Measurements from ENCODE around the gene MKI67. TPM values are rescaled to one million over a fixed set of nuclear protein-coding genes. Genes with fewer than 3 reads are reported as not detected.

The MKI67 gene
- total RNA-seq, 2 experiments from 2014 or later = 333 to 418 TPM

- Mint-ChIP-seq H3K27me3 (no peaks in the 10 kb centered on the region), H3K27ac (no peak overlapping the region), H3K9me3 (ENCODE audit: low read depth) (no peaks in the 10 kb centered on the region), H3K4me3 (no peak overlapping the region), H3K4me1 (peaks cover 7% of the 10 kb centered on the region), H3K36me3 (peaks cover 63% of the 10 kb centered on the region)
- DNase-seq (no peak), ATAC-seq (no peak)
- CTCF ChIA-PET = interaction anchor here (0.9 to 1.6 kb wide), 3 partner anchors 9 to 11 kb away, joined by 3 to 4 read pairs (median 3); no protein-coding TSS in a partner anchor
Observed at GRCh38 chr10:128113026-128113425, 13.2 kb downstream of the MKI67 start.

GRCh38 chr10:128111696-128112095 is 14.5 kb downstream of the MKI67 start:
- Mint-ChIP-seq H3K27ac (no peak overlapping the region), H3K36me3 (peaks cover 55% of the 10 kb centered on the region), H3K4me3 (no peak overlapping the region), H3K9me3 (ENCODE audit: low read depth) (no peaks in the 10 kb centered on the region), H3K4me1 (peaks cover 7% of the 10 kb centered on the region), H3K27me3 (no peaks in the 10 kb centered on the region)
- DNase-seq (no peak), ATAC-seq (no peak)
- CTCF ChIA-PET = no interaction called here

GRCh38 chr10:128110339-128110738 is 15.9 kb downstream of the MKI67 start:
- Mint-ChIP-seq H3K4me3 (no peak overlapping the region), H3K36me3 (peaks cover 43% of the 10 kb centered on the region), H3K9me3 (ENCODE audit: low read depth) (no peaks in the 10 kb centered on the region), H3K4me1 (peaks cover under 1% of the 10 kb centered on the region), H3K27ac (no peak overlapping the region), H3K27me3 (no peaks in the 10 kb centered on the region)
- CTCF ChIA-PET = interaction anchor here (1.0 kb wide), 1 partner anchor 7 kb away, joined by 3 read pairs; no protein-coding TSS in a partner anchor
- ATAC-seq (no peak), DNase-seq (no peak)

- H3K4me1 Mint-ChIP-seq = no peaks in the 10 kb centered on the region
- DNase-seq = no peak
- CTCF ChIA-PET = no interaction called here
- no peak for ATAC-seq
- no peaks in the 10 kb centered on the region for H3K27me3 Mint-ChIP-seq
- no peaks in the 10 kb centered on the region for H3K9me3 Mint-ChIP-seq (ENCODE audit: low read depth)
- peaks cover 38% of the 10 kb centered on the region for H3K36me3 Mint-ChIP-seq
- H3K27ac Mint-ChIP-seq = no peak overlapping the region
- H3K4me3 Mint-ChIP-seq = no peak overlapping the region
Observed at GRCh38 chr10:128109707-128110106, 16.5 kb downstream of the MKI67 start.

- DNase-seq = no peak
- Mint-ChIP-seq H3K36me3 (peaks cover 31% of the 10 kb centered on the region), H3K27ac (no peak overlapping the region), H3K9me3 (ENCODE audit: low read depth) (no peaks in the 10 kb centered on the region), H3K27me3 (no peaks in the 10 kb centered on the region), H3K4me1 (peaks cover 26% of the 10 kb centered on the region), H3K4me3 (no peak overlapping the region)
- CTCF ChIA-PET = interaction anchor here (0.9 to 1.3 kb wide), 2 partner anchors 36 to 94 kb away, joined by 3 read pairs; no protein-coding TSS in a partner anchor
- no peak for ATAC-seq
Observed at GRCh38 chr10:128105383-128105782, 20.8 kb downstream of the MKI67 start.

- peak overlapping the region; percentile 38 for H3K27ac Mint-ChIP-seq
- H3K9me3 Mint-ChIP-seq (ENCODE audit: low read depth) = no peaks in the 10 kb centered on the region
- H3K4me3 Mint-ChIP-seq = no peak overlapping the region
- peaks cover 32% of the 10 kb centered on the region for H3K4me1 Mint-ChIP-seq
- H3K36me3 Mint-ChIP-seq = peaks cover 49% of the 10 kb centered on the region
- H3K27me3 Mint-ChIP-seq = no peaks in the 10 kb centered on the region
- CTCF ChIA-PET = interaction anchor here (0.6 to 1.9 kb wide), 8 partner anchors 8 to 25 kb away, joined by 3 to 7 read pairs (median 4); no protein-coding TSS in a partner anchor
- no peak for ATAC-seq
- no peak for DNase-seq
Observed at GRCh38 chr10:128103229-128103714, 23.0 kb downstream of the MKI67 start.

- DNase-seq (no peak), ATAC-seq (no peak)
- Mint-ChIP-seq H3K36me3 (peaks cover 55% of the 10 kb centered on the region), H3K9me3 (ENCODE audit: low read depth) (no peaks in the 10 kb centered on the region), H3K4me3 (no peak overlapping the region), H3K27ac (peak overlapping the region; percentile 38), H3K27me3 (no peaks in the 10 kb centered on the region), H3K4me1 (peaks cover 38% of the 10 kb centered on the region)
- CTCF ChIA-PET = interaction anchor here (0.9 to 1.9 kb wide), 6 partner anchors 8 to 23 kb away, joined by 3 to 5 read pairs (median 4); no protein-coding TSS in a partner anchor
Observed at GRCh38 chr10:128102480-128103228, 23.6 kb downstream of the MKI67 start.

- no peak for DNase-seq
- Mint-ChIP-seq H3K27ac (no peak overlapping the region), H3K27me3 (no peaks in the 10 kb centered on the region), H3K4me1 (peaks cover 46% of the 10 kb centered on the region), H3K4me3 (no peak overlapping the region), H3K9me3 (ENCODE audit: low read depth) (no peaks in the 10 kb centered on the region), H3K36me3 (peaks cover 62% of the 10 kb centered on the region)
- no peak for ATAC-seq
- CTCF ChIA-PET = no interaction called here
Observed at GRCh38 chr10:128101901-128102300, 24.3 kb downstream of the MKI67 start.

GRCh38 chr10:128099901-128100300 is 26.3 kb downstream of the MKI67 start:
- H3K4me1 Mint-ChIP-seq = peaks cover 66% of the 10 kb centered on the region
- H3K9me3 Mint-ChIP-seq (ENCODE audit: low read depth) = no peaks in the 10 kb centered on the region
- ATAC-seq (no peak), DNase-seq (no peak)
- no peaks in the 10 kb centered on the region for H3K27me3 Mint-ChIP-seq
- H3K27ac Mint-ChIP-seq = no peak overlapping the region
- H3K4me3 Mint-ChIP-seq = no peak overlapping the region
- H3K36me3 Mint-ChIP-seq = peaks cover 73% of the 10 kb centered on the region
- CTCF ChIA-PET = interaction anchor here (0.8 to 2.3 kb wide), 3 partner anchors 15 to 29 kb away, joined by 3 to 11 read pairs (median 3); no protein-coding TSS in a partner anchor

GRCh38 chr10:128098631-128099030 is 27.6 kb downstream of the MKI67 start:
- peak overlapping the region; percentile 53 for H3K27ac Mint-ChIP-seq
- no peak for ATAC-seq

GRCh38 chr10:128097783-128098182 is 28.4 kb downstream of the MKI67 start:
- H3K27ac Mint-ChIP-seq = peak overlapping the region; percentile 76
- no peak for DNase-seq
- H3K36me3 Mint-ChIP-seq = peaks cover 64% of the 10 kb centered on the region
- no peaks in the 10 kb centered on the region for H3K27me3 Mint-ChIP-seq
- no peak overlapping the region for H3K4me3 Mint-ChIP-seq
- no peak for ATAC-seq
- peaks cover 55% of the 10 kb centered on the region for H3K4me1 Mint-ChIP-seq
- CTCF ChIA-PET = interaction anchor here (1.0 to 3.3 kb wide), 2 partner anchors 20 to 27 kb away, joined by 3 to 15 read pairs; no protein-coding TSS in a partner anchor
- no peaks in the 10 kb centered on the region for H3K9me3 Mint-ChIP-seq (ENCODE audit: low read depth)

More at GRCh38 chr10:128098631-128099030, 27.6 kb downstream of the MKI67 start:
- no peak overlapping the region for H3K4me3 Mint-ChIP-seq
- H3K27me3 Mint-ChIP-seq = no peaks in the 10 kb centered on the region
- peaks cover 72% of the 10 kb centered on the region for H3K36me3 Mint-ChIP-seq
- no peak for DNase-seq
- no peaks in the 10 kb centered on the region for H3K9me3 Mint-ChIP-seq (ENCODE audit: low read depth)
- H3K4me1 Mint-ChIP-seq = peaks cover 62% of the 10 kb centered on the region
- CTCF ChIA-PET = interaction anchor here (2.3 kb wide), 1 partner anchor 25 kb away, joined by 11 read pairs; no protein-coding TSS in a partner anchor

GRCh38 chr10:128096486-128097199 is 29.6 kb downstream of the MKI67 start:
- no peaks in the 10 kb centered on the region for H3K9me3 Mint-ChIP-seq (ENCODE audit: low read depth)
- H3K27ac Mint-ChIP-seq = peak overlapping the region; percentile 76
- no peaks in the 10 kb centered on the region for H3K27me3 Mint-ChIP-seq
- no peak for DNase-seq
- no peak for ATAC-seq
- peak overlapping the region; percentile 47 for H3K4me3 Mint-ChIP-seq
- H3K4me1 Mint-ChIP-seq = peaks cover 51% of the 10 kb centered on the region
- CTCF ChIA-PET = interaction anchor here (0.9 to 3.3 kb wide), 7 partner anchors 18 to 54 kb away, joined by 3 to 15 read pairs (median 5); no protein-coding TSS in a partner anchor
- H3K36me3 Mint-ChIP-seq = peaks cover 55% of the 10 kb centered on the region
